Liver (tissue), 9 donors: ENCODE results near the gene NCAPD2. TPM values are rescaled to one million over a fixed set of nuclear protein-coding genes. Genes with fewer than 3 reads are reported as not detected.

ENCODE experiments used
- DNase-seq: peaks from one replicate; pipeline ENCODE4 v3.0.0-alpha.2; 2017; ENCODE audit warnings: low spot score
- H3K27ac ChIP-seq, 2 donors: one replicate each; pipeline ENCODE4 v1.7.0; 2013; ENCODE audit warnings: inconsistent platforms in 2 of 2, low read length in 2 of 2, control low read depth in 1 of 2, low read depth in 1 of 2, mild to moderate bottlenecking in 1 of 2
- H3K27me3 ChIP-seq, 4 donors: one replicate each; pipeline versions ENCODE4 v1.6.1 to v1.7.0; 2013; ENCODE audit warnings: low read length in 3 of 4, inconsistent platforms in 1 of 4, mild to moderate bottlenecking in 1 of 4, moderate library complexity in 1 of 4; ENCODE audit not compliant: control insufficient read depth in 4 of 4, insufficient read depth in 4 of 4
- H3K36me3 ChIP-seq, 4 donors: one replicate each; pipeline versions ENCODE4 v1.6.1 to v1.7.0; 2013; ENCODE audit warnings: low read length in 3 of 4, mild to moderate bottlenecking in 3 of 4, low read depth in 1 of 4, moderate library complexity in 1 of 4; ENCODE audit not compliant: control insufficient read depth in 4 of 4, insufficient read depth in 3 of 4
- H3K4me1 ChIP-seq, 4 donors: one replicate each; pipeline versions ENCODE4 v1.6.1 to v1.7.0; 2013; ENCODE audit warnings: low read length in 3 of 4, mild to moderate bottlenecking in 3 of 4, moderate library complexity in 1 of 4; ENCODE audit not compliant: control insufficient read depth in 4 of 4, insufficient read depth in 4 of 4
- H3K4me3 ChIP-seq, 3 donors: one replicate each; pipeline versions ENCODE4 v1.6.1 to v1.7.0; 2013; ENCODE audit warnings: low read length in 3 of 3, control low read depth in 1 of 3, low read depth in 1 of 3, mild to moderate bottlenecking in 1 of 3
- H3K9ac ChIP-seq, 2 donors: one replicate each; pipeline ENCODE4 v1.7.0; 2013; ENCODE audit warnings: low read length in 2 of 2, mild to moderate bottlenecking in 2 of 2, moderate library complexity in 2 of 2, control low read depth in 1 of 2, low read depth in 1 of 2
- H3K9me3 ChIP-seq, 4 donors: one replicate each; pipeline versions ENCODE4 v1.6.1 to v1.7.0; 2013; ENCODE audit warnings: low read length in 3 of 4; ENCODE audit not compliant: control insufficient read depth in 4 of 4
- ATF3 ChIP-seq: IDR thresholded peaks from 2 replicates; pipeline ENCODE4 v1.6.1; 2016; ENCODE audit warnings: antibody characterized with exemption
- EGR1 ChIP-seq, 2 donors: IDR thresholded peaks; 2 replicates each; pipeline ENCODE4 v1.6.1; 2016 to 2018; ENCODE audit warnings: antibody characterized with exemption in 2 of 2, low read depth in 2 of 2
- FOXA1 ChIP-seq: IDR thresholded peaks from 2 replicates; pipeline ENCODE4 v1.6.1; 2016; ENCODE audit warnings: antibody characterized with exemption
- FOXA2 ChIP-seq: IDR thresholded peaks from 2 replicates; pipeline ENCODE4 v1.6.1; 2016; ENCODE audit warnings: antibody characterized with exemption
- GABPA ChIP-seq, 2 donors: IDR thresholded peaks in 1 of 2; conservative IDR thresholded peaks in 1 of 2; 2 replicates each; pipeline ENCODE4 v1.6.1; 2016; ENCODE audit warnings: antibody characterized with exemption in 2 of 2, mild to moderate bottlenecking in 1 of 2, moderate library complexity in 1 of 2
- NR2F2 ChIP-seq: IDR thresholded peaks from 2 replicates; pipeline ENCODE4 v1.6.1; 2016; ENCODE audit warnings: antibody characterized with exemption
- RAD21 ChIP-seq, 2 donors: IDR thresholded peaks; 2 replicates each; pipeline ENCODE4 v1.6.1; 2016; ENCODE audit warnings: antibody characterized with exemption in 2 of 2, mild to moderate bottlenecking in 2 of 2
- RXRA ChIP-seq, 2 donors: IDR thresholded peaks; 2 replicates each; pipeline ENCODE4 v1.6.1; 2017 to 2018; ENCODE audit warnings: antibody characterized with exemption in 2 of 2, mild to moderate bottlenecking in 1 of 2
- SP1 ChIP-seq: IDR thresholded peaks from 2 replicates; pipeline ENCODE4 v1.6.1; 2018; ENCODE audit warnings: antibody characterized with exemption, mild to moderate bottlenecking
- TAF1 ChIP-seq: conservative IDR thresholded peaks from 2 replicates; pipeline ENCODE4 v1.6.1; 2016; ENCODE audit warnings: antibody characterized with exemption, mild to moderate bottlenecking
- YY1 ChIP-seq: IDR thresholded peaks from 2 replicates; pipeline ENCODE4 v1.6.1; 2016; ENCODE audit warnings: antibody characterized with exemption, mild to moderate bottlenecking
- WGBS: extraction: QIAGEN DNeasy Blood & Tissue Kit; methylation state at CpG from one replicate; pipeline ENCODE4 v1.1.7; 2013; 5-methylcytosine and 5-hydroxymethylcytosine counted together
- polyA plus RNA-seq, 2 donors: library from polyadenylated mRNA; stranded (reverse) in 1 of 2; unstranded in 1 of 2; fragments of 200-250 nt in 1 of 2; fragments of >200 nt in 1 of 2; fragmentation: Nextera tagmentation in 1 of 2; extraction: Ambion mirVana in 1 of 2; gene quantifications; one replicate each; pipeline versions ENCODE4 v1.2.1 to v1.2.3, GENCODE V29; 2013 to 2015
- total RNA-seq, 2 donors: library from RNA; depleted of rRNA; stranded (reverse); fragments of >200 nt; gene quantifications; one replicate each; pipeline ENCODE4 v1.2.3, GENCODE V29; 2014
- TF ChIP-seq, protein P1 (sequence below): fragments of 150-350 bp; IDR thresholded peaks from 2 replicates; pipeline ENCODE4 v1.5.1; 2017; ENCODE audit warnings: improper control_type of control experiment, low read depth, low read length; ENCODE audit not compliant: missing input control
- TF ChIP-seq, protein P2 (sequence below): IDR thresholded peaks from 2 replicates; pipeline ENCODE4 v1.6.1; 2016; ENCODE audit warnings: antibody characterized with exemption
- donor health status: healthy.
- donor health status: healthy.
- donor health status: healthy.
- donor health status: healthy.
- donor health status: healthy.

NCAPD2 gene
- total and polyA plus RNA-seq, 4 donors: 2.0 to 55.1 (median 7.4) TPM

DNA sequence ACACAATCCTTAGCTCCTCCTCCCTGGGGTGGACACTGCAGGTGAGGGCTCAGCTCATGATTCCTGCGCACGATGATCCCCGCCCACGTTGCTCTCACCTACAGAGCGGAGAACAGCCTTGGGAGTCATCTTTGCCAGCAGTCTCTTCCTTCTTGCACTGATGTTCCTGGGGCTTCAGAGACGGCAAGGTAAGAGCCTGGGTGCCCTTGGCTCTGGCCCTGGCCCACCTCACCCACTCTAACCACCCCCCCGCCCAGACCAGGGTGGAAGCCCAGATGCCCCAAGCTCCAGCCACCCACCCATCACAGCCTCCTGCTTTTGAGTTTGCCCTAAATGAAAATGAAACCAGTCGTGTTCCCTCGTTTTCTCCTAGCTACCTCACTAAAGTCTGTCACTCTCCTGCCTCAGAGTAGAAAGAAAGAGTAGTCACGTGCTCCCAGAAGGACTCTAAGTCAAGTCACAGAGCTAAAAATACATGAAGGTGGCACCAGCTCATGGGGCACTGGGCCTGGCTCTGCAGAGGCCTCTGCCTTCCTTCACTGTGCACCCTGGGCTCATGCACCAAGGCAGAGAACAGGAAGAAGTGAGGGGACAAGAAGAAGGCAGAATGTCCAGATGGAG lies 33.0 kb upstream of the NCAPD2 start:
- H3K4me3 ChIP-seq: no peak overlapping the region
- H3K4me1 ChIP-seq: peaks cover 0 to 2% (median 0%) of the 10 kb centered on the region in 4 donors
- DNase-seq: no peak
- TF ChIP-seq GABPA (IDR thresholded peaks at IDR 0.05 in 1 of 2, conservative IDR thresholded peaks at IDR 0.05 in 1 of 2) (no peak), RAD21 (IDR thresholded peaks at IDR 0.05) (no peak), NR2F2 (no peak), RXRA (IDR thresholded peaks at IDR 0.05) (no peak), EGR1 (IDR thresholded peaks at IDR 0.05; ENCODE audit: low read depth in 2 of 2) (no peak), TAF1 (no peak), FOXA1 (no peak), SP1 (no peak), FOXA2 (no peak), ATF3 (no peak), YY1 (no peak)
- TF ChIP-seq, protein P1, sequence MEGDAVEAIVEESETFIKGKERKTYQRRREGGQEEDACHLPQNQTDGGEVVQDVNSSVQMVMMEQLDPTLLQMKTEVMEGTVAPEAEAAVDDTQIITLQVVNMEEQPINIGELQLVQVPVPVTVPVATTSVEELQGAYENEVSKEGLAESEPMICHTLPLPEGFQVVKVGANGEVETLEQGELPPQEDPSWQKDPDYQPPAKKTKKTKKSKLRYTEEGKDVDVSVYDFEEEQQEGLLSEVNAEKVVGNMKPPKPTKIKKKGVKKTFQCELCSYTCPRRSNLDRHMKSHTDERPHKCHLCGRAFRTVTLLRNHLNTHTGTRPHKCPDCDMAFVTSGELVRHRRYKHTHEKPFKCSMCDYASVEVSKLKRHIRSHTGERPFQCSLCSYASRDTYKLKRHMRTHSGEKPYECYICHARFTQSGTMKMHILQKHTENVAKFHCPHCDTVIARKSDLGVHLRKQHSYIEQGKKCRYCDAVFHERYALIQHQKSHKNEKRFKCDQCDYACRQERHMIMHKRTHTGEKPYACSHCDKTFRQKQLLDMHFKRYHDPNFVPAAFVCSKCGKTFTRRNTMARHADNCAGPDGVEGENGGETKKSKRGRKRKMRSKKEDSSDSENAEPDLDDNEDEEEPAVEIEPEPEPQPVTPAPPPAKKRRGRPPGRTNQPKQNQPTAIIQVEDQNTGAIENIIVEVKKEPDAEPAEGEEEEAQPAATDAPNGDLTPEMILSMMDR: no peak
- TF ChIP-seq, protein P2, sequence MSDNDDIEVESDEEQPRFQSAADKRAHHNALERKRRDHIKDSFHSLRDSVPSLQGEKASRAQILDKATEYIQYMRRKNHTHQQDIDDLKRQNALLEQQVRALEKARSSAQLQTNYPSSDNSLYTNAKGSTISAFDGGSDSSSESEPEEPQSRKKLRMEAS: no peak
- H3K27me3 ChIP-seq: no peaks in the 10 kb centered on the region
- 84% methylated on average over 10 of the region's 10 CpGs for WGBS
- peaks cover 10 to 72% (median 62%) of the 10 kb centered on the region in 4 donors for H3K36me3 ChIP-seq
- no peaks in the 10 kb centered on the region for H3K9me3 ChIP-seq
- H3K9ac ChIP-seq: no peak overlapping the region
- H3K27ac ChIP-seq: peak overlapping the region; percentile 4 to 55

- DNase-seq: no peak
- Histone ChIP-seq H3K4me3 (no peak overlapping the region), H3K9me3 (no peaks in the 10 kb centered on the region), H3K36me3 (peaks cover 10 to 74% (median 62%) of the 10 kb centered on the region in 4 donors), H3K27me3 (no peaks in the 10 kb centered on the region), H3K27ac (peak overlapping the region; percentile 4 to 57), H3K4me1 (peaks cover 0 to 2% (median 0%) of the 10 kb centered on the region in 4 donors), H3K9ac (no peak overlapping the region)
- TF ChIP-seq, protein P1: no peak
- no peak for TF ChIP-seq SP1
- TF ChIP-seq GABPA (IDR thresholded peaks at IDR 0.05 in 1 of 2, conservative IDR thresholded peaks at IDR 0.05 in 1 of 2): no peak
- 75% methylated on average over 15 of the region's 15 CpGs for WGBS
Measured at GRCh38 chr12:6461401-6462233, 32.3 kb upstream of the NCAPD2 start.
